GM12801 (cell line): ENCODE data around the gene TENM4.

Experiments
- TF ChIP-seq, protein P1 (sequence below): IDR thresholded peaks from one replicate; pipeline ENCODE4 v1.5.1; 2011; ENCODE audit warnings: control low read depth; ENCODE audit not compliant: insufficient read length; ENCODE audit errors: extremely low read depth

TENM4 gene

GRCh38 chr11:78802058-78802761, 638.6 kb downstream of the TENM4 start:
- TF ChIP-seq, protein P1, sequence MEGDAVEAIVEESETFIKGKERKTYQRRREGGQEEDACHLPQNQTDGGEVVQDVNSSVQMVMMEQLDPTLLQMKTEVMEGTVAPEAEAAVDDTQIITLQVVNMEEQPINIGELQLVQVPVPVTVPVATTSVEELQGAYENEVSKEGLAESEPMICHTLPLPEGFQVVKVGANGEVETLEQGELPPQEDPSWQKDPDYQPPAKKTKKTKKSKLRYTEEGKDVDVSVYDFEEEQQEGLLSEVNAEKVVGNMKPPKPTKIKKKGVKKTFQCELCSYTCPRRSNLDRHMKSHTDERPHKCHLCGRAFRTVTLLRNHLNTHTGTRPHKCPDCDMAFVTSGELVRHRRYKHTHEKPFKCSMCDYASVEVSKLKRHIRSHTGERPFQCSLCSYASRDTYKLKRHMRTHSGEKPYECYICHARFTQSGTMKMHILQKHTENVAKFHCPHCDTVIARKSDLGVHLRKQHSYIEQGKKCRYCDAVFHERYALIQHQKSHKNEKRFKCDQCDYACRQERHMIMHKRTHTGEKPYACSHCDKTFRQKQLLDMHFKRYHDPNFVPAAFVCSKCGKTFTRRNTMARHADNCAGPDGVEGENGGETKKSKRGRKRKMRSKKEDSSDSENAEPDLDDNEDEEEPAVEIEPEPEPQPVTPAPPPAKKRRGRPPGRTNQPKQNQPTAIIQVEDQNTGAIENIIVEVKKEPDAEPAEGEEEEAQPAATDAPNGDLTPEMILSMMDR = no peak

- TF ChIP-seq, protein P1 = no peak
Measured at GRCh38 chr11:78801161-78801884, 639.5 kb downstream of the TENM4 start.

- TF ChIP-seq, protein P1 = no peak
Measured at GRCh38 chr11:78800756-78801155, 640.1 kb downstream of the TENM4 start.

DNA sequence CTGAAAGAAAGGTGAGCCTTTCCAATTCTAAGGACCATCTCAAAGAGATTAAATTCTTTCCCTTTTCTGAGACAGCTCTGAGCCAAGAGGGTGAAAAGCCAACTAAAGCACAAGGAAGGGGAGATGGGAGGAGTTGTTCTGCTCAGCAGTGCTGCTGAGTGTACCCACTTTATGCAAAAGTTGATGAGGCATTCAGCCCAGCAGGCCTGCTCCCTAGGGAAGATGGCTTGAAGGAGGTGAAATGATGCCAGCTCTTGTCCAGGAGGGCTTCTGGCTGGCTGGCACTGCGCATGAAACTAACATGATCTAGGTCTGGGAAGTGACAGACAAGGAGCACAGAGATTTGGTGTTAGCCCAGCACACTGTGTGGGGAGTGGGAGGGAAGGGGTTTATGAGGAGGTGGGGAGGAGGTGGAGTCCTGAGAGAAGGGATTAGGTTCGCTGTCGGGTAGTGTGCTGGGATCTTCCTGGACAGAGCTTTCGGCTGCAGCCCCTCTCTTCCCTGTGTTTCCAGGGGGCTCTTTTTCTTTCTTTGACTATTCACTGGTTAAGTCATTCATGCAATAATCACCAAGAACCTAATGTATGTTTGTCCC, 640.6 kb downstream of the TENM4 start:
- TF ChIP-seq, protein P1 = no peak

- TF ChIP-seq, protein P1 = no peak
Measured at GRCh38 chr11:78798663-78799062, 642.2 kb downstream of the TENM4 start.

GRCh38 chr11:78797559-78797958, 643.3 kb downstream of the TENM4 start:
- TF ChIP-seq, protein P1 = no peak

GRCh38 chr11:78796956-78797355, 643.9 kb downstream of the TENM4 start:
- TF ChIP-seq, protein P1 = no peak
